ENCODE results near the gene ZFP14. TPM values are rescaled to one million over a fixed set of nuclear protein-coding genes. Genes with fewer than 3 reads are reported as not detected.
"Not testable (repeated sequence)": the region's sequence is repeated elsewhere in the genome, so short reads cannot be mapped to it uniquely, and the experiment has no call there.

The ZFP14 gene
- total RNA-seq, 1 donor from 2014 or later = 11.9 TPM

- peak; percentile 94 for DNase-seq (ENCODE audit: low spot score)
Observed at GRCh38 chr19:36331353-36332228, 47.4 kb downstream of the ZFP14 start.

- DNase-seq (ENCODE audit: low spot score) = no peak
Observed at GRCh38 chr19:36330216-36330615, 48.8 kb downstream of the ZFP14 start.

GRCh38 chr19:36329534-36329933, 49.5 kb downstream of the ZFP14 start:
- not testable (repeated sequence) for DNase-seq (ENCODE audit: low spot score)

- not testable (repeated sequence) for DNase-seq (ENCODE audit: low spot score)
Observed at GRCh38 chr19:36326649-36327048, 52.4 kb downstream of the ZFP14 start.

- DNase-seq (ENCODE audit: low spot score) = not testable (repeated sequence)
Observed at GRCh38 chr19:36315164-36315563, 63.8 kb downstream of the ZFP14 start.

- not testable (repeated sequence) for DNase-seq (ENCODE audit: low spot score)
Observed at GRCh38 chr19:36314053-36314452, 64.9 kb downstream of the ZFP14 start.

GRCh38 chr19:36311098-36311760, 67.8 kb downstream of the ZFP14 start:
- not testable (repeated sequence) for DNase-seq (ENCODE audit: low spot score)

GRCh38 chr19:36310416-36310990, 68.5 kb downstream of the ZFP14 start:
- not testable (repeated sequence) for DNase-seq (ENCODE audit: low spot score)

GRCh38 chr19:36309759-36310158, 69.2 kb downstream of the ZFP14 start:
- not testable (repeated sequence) for DNase-seq (ENCODE audit: low spot score)

GRCh38 chr19:36309309-36309708, 69.7 kb downstream of the ZFP14 start:
- DNase-seq (ENCODE audit: low spot score) = not testable (repeated sequence)

- not testable (repeated sequence) for DNase-seq (ENCODE audit: low spot score)
Observed at GRCh38 chr19:36292317-36292716, 86.7 kb downstream of the ZFP14 start.

Other genes with a start within 250 kb of the ZFP14 start
- 649 TPM for gene CAPNS1, start 239.1 kb downstream of the ZFP14 start, total RNA-seq
- 66.7 TPM for gene COX7A1, start 226.8 kb downstream of the ZFP14 start, total RNA-seq
- 7.5 TPM for gene ZNF565, start 164.5 kb downstream of the ZFP14 start, total RNA-seq
- 70.3 TPM for gene ZNF146, start 164.1 kb downstream of the ZFP14 start, total RNA-seq
- 10.2 TPM for gene ZFP82, start 39.4 kb upstream of the ZFP14 start, total RNA-seq
- gene ZNF566, start 110.4 kb upstream of the ZFP14 start, total RNA-seq = 19.9 TPM
- gene ZNF260, start 149.1 kb upstream of the ZFP14 start, total RNA-seq = 17.6 TPM
- 20.0 TPM for gene ZNF529, start 194.1 kb upstream of the ZFP14 start, total RNA-seq
- 7.9 TPM for gene ZNF382, start 226.1 kb upstream of the ZFP14 start, total RNA-seq